ENCODE data around the gene S100A6. TPM values are rescaled to one million over a fixed set of nuclear protein-coding genes. Genes with fewer than 3 reads are reported as not detected.

Gene S100A6
- total RNA-seq, 4 donors from 2014 or later: 315 to 566 (median 427) TPM

DNA sequence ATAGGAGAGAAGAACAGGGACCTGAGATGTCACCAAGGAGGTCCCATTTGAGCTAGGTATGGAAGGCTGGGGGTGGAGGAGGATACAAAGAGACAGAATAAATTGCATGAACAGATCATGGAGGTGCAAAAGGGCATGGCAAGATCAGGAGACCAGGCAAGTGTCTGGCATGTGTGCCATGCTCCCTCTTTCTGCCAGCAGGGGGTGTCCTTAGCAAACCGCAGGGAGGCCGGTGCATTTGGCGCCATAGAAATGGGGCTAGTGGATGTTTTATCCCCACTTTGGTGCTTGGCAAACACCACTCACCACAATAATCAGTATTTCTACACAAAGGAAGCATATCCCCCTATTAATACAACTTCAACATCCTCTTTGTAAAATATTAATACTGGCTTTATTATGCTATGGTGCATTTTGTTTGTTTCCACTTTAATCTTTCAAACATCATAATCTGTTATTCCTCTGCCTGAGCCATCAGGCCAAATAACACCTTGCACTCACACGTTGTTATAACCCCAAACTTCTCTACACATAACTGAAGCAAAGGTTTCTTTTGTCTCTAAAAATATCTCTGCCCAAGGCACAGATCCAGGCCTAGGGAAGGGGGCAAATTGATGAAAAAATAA is 25.9 kb downstream of the S100A6 start:
- ATAC-seq (ENCODE audit: low FRiP score) (no peak), DNase-seq (ENCODE audit: low spot score) (peak; percentile 32)
- TF ChIP-seq, protein P1, sequence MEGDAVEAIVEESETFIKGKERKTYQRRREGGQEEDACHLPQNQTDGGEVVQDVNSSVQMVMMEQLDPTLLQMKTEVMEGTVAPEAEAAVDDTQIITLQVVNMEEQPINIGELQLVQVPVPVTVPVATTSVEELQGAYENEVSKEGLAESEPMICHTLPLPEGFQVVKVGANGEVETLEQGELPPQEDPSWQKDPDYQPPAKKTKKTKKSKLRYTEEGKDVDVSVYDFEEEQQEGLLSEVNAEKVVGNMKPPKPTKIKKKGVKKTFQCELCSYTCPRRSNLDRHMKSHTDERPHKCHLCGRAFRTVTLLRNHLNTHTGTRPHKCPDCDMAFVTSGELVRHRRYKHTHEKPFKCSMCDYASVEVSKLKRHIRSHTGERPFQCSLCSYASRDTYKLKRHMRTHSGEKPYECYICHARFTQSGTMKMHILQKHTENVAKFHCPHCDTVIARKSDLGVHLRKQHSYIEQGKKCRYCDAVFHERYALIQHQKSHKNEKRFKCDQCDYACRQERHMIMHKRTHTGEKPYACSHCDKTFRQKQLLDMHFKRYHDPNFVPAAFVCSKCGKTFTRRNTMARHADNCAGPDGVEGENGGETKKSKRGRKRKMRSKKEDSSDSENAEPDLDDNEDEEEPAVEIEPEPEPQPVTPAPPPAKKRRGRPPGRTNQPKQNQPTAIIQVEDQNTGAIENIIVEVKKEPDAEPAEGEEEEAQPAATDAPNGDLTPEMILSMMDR (IDR thresholded peaks at IDR 0.05): no peak

DNA sequence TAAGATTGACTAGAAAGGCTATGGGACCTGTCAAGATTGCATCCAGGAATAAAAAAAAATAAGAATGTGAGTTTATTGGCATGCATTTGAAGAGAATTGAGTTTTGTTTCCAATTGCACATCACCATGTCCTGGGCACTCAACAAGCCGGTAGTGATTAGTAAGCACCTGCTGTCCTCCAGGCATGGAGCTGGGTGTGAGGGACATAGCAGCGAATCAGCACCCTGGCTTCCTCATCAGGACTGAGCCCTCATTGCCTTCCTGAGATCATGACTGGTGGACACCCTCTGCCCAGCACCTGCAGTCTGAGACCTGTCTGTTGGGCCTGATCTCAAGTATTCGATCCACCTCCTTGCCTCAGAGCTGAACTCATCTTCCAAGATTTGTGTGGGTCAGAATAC is 26.8 kb downstream of the S100A6 start:
- DNase-seq (ENCODE audit: low spot score) (no peak), ATAC-seq (ENCODE audit: low FRiP score) (no peak)

DNA sequence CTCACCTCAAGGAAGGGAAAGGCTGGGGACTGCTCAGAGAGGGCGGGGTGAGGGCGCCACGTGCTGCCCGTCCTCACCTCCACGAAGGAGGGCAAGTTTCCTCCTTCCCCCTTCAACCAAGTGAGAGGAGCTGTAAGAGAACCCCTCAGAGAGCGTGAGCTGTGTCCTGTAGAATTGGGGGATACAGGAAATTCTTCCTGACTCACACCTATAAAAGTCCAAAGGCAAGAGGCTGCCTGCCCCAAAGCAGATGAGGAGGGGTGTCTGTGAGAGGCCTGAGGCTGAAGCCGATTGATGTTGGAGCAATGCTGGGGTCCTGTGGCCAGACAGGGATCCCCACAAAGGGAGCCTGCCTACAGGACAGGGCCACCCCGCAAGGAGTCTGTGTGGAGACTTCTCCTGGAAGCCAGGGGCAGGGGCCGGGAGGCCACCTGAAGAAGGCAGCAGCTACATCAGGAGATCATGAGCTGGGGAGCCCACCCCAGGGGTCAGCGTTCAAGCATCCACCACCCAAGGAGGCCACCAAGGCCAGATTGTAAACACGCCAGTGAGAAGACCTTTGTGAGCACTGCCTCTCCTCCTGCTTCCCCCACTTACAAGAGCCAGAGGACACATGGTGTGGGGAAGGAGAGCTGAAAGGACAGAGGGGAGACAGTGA is 27.7 kb downstream of the S100A6 start:
- ATAC-seq (ENCODE audit: low FRiP score) (no peak), DNase-seq (ENCODE audit: low spot score) (no peak)
- TF ChIP-seq, protein P1 (IDR thresholded peaks at IDR 0.05): no peak

More for the DNA sequence above, 26.8 kb downstream of the S100A6 start:
- TF ChIP-seq, protein P1 (IDR thresholded peaks at IDR 0.05): no peak

DNA sequence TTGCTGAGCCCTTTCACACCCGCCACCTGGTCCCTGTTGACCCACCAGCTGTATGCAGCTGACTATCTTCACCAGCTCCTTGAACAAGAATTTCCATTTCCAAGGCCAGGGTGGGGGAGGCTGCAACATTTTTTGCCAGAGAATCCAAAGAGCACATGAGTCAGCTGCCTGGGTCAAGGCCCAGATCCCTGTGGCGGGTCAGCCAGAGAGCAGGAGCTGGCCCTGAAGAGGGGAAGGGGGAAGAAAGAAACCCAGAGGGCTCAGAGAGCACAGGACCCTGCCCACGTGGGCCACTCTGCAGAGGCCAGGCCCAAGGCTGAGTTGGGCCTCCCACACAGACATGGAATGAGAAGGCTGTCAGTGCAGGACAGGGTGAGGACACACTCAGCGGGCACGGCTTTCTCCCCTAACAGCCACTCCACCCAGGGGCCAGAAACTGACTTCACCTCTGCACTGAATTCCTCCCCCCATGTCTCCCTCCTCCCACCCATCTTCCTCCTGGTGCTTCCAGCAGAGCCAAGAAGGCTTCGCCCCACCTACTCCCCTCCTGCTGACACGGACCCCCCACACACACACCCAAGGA is 28.9 kb downstream of the S100A6 start:
- TF ChIP-seq, protein P1 (IDR thresholded peaks at IDR 0.05): no peak
- ATAC-seq (ENCODE audit: low FRiP score) (peak; percentile 84), DNase-seq (ENCODE audit: low spot score) (peak; percentile 42)

DNA sequence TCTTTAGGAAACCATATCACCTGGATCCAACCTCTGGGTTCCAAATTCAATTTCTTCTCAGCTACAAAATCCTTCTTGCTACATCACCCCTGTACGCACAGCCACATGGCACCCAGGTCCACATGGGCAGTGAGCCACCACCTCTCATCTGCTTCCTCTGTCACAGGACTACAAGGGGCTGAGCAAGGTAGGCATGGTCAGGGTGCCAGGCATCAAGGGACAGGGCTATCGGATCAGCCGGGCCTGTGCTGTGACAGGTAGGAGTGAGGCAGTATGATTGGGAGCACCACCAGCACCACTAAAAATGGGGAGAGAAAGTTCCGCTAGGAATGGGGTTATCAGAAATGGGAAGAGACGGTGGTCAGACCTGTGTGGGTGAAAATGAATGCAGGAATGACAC is 29.4 kb downstream of the S100A6 start:
- DNase-seq (ENCODE audit: low spot score) (no peak), ATAC-seq (ENCODE audit: low FRiP score) (no peak)
- TF ChIP-seq, protein P1 (IDR thresholded peaks at IDR 0.05): no peak

DNA sequence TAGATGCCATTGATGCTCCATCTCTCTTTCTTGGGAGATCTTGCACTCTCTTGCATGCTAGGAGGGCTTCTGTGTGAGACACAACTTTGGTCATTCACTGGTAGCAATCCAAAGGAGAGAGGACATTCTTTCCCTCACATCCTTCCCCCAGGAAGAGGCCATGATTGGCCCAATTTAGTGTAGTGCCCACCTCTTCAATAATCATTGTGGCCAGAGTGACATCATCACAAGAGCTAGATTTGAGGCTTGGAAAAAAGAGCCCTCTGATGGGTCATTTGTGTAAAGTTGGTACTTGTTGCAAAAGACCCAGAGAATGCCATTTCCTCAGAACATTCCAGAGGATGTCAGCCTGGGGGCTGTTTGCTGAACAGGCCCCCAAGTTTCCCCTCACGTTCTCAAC is 30.2 kb downstream of the S100A6 start:
- TF ChIP-seq, protein P1 (IDR thresholded peaks at IDR 0.05): no peak
- ATAC-seq (ENCODE audit: low FRiP score): no peak
- DNase-seq (ENCODE audit: low spot score): no peak
